ENCODE results near the gene SP5. TPM values are rescaled to one million over a fixed set of nuclear protein-coding genes. Genes with fewer than 3 reads are reported as not detected.

Gene SP5
- total and polyA plus RNA-seq, 9 of the 15 experiments (the other 6 are each of a cell fraction or from before 2014, with no cell fraction given) = 0.03 to 1.7 (median 0.16) TPM; not detected in 1

DNA sequence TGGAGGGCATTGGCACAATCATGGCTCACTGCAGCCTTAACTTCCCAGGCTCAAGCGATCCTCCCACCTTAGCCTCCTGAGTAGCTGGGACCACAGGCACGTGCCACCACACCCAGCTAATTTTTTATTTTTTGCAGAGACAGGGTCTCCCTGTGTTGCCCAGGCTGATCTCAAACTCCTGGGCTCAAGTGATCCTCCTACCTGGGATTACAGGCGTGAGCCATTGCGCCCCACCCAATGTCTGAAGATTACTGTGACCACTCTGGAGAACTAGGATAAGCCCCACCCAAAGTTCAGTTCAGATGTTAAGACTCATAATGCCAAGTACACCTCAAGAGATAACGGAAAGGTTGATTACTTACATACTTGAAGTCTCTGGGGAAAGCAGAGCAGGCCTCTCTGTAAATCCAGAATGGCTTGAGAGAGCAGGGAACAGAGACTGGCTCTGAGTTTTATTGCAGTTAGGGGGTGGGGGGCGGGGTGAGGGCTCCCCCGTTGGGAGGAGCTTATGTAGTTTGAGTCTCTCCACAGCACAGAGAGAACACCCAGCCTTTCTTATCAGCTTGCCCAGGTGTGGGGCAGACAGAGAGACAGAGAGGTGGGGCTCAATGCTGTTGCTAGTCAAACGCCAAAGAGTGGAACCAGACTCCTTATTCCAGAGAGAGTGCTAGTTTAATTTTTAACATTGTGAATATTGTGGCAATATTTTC is 28.5 kb downstream of the SP5 start (continued):
- TF ChIP-seq DIDO1 (tag; IDR thresholded peaks at IDR 0.05; ENCODE audit: low read depth) (no peak), TEAD4 (IDR thresholded peaks at IDR 0.05; ENCODE audit: low read length) (peak; percentile 78), TEAD4 (CRISPR knock-in tag; IDR thresholded peaks at IDR 0.05; ENCODE audit: borderline replicate concordance) (no peak), RBM15 (IDR thresholded peaks at IDR 0.05; ENCODE audit: insufficient read depth, low read length) (no peak), ZBTB34 (CRISPR knock-in tag; IDR thresholded peaks at IDR 0.05) (no peak), SMARCC2 (IDR thresholded peaks at IDR 0.05; ENCODE audit: low read depth) (no peak), TEAD1 (CRISPR knock-in tag; IDR thresholded peaks at IDR 0.05) (no peak), THRB (CRISPR knock-in tag; conservative IDR thresholded peaks at IDR 0.05) (no peak), VEZF1 (CRISPR knock-in tag; IDR thresholded peaks at IDR 0.05) (peak; percentile 86), SMARCA5 (IDR thresholded peaks at IDR 0.05) (no peak), ZNF551 (CRISPR knock-in tag; IDR thresholded peaks at IDR 0.05) (no peak), CBX2 (IDR thresholded peaks at IDR 0.05; ENCODE audit: insufficient read depth, low read length, poor library complexity, severe bottlenecking) (no peak), NCOA4 (IDR thresholded peaks at IDR 0.05; ENCODE audit: partially characterized antibody) (no peak), NKRF (IDR thresholded peaks at IDR 0.05; ENCODE audit: borderline replicate concordance) (no peak), STAT6 (CRISPR knock-in tag; IDR thresholded peaks at IDR 0.05) (no peak), NBN (IDR thresholded peaks at IDR 0.05; ENCODE audit: low read depth) (no peak)
- TF ChIP-seq, protein P1, sequence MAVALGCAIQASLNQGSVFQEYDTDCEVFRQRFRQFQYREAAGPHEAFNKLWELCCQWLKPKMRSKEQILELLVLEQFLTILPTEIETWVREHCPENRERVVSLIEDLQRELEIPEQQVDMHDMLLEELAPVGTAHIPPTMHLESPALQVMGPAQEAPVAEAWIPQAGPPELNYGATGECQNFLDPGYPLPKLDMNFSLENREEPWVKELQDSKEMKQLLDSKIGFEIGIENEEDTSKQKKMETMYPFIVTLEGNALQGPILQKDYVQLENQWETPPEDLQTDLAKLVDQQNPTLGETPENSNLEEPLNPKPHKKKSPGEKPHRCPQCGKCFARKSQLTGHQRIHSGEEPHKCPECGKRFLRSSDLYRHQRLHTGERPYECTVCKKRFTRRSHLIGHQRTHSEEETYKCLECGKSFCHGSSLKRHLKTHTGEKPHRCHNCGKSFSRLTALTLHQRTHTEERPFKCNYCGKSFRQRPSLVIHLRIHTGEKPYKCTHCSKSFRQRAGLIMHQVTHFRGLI (CRISPR knock-in tag; IDR thresholded peaks at IDR 0.05) = no peak
